GM20000 (cell line): ENCODE data around the gene SLC5A5.

ENCODE experiments used
- DNase-seq: peaks from one replicate; pipeline ENCODE4 v3.0.0; 2012; ENCODE audit warnings: low spot score
- CTCF ChIP-seq: IDR thresholded peaks from 2 replicates; pipeline ENCODE4 v1.5.1; 2012; ENCODE audit warnings: mild to moderate bottlenecking, control low read depth; ENCODE audit errors: extremely low read depth, missing control alignments

SLC5A5 gene

GRCh38 chr19:17862711-17863519 lies 8.8 kb upstream of the SLC5A5 start:
- no peak for DNase-seq
- no peak for TF ChIP-seq CTCF

GRCh38 chr19:17863520-17864182 lies 8.1 kb upstream of the SLC5A5 start:
- no peak for DNase-seq
- no peak for TF ChIP-seq CTCF

DNA sequence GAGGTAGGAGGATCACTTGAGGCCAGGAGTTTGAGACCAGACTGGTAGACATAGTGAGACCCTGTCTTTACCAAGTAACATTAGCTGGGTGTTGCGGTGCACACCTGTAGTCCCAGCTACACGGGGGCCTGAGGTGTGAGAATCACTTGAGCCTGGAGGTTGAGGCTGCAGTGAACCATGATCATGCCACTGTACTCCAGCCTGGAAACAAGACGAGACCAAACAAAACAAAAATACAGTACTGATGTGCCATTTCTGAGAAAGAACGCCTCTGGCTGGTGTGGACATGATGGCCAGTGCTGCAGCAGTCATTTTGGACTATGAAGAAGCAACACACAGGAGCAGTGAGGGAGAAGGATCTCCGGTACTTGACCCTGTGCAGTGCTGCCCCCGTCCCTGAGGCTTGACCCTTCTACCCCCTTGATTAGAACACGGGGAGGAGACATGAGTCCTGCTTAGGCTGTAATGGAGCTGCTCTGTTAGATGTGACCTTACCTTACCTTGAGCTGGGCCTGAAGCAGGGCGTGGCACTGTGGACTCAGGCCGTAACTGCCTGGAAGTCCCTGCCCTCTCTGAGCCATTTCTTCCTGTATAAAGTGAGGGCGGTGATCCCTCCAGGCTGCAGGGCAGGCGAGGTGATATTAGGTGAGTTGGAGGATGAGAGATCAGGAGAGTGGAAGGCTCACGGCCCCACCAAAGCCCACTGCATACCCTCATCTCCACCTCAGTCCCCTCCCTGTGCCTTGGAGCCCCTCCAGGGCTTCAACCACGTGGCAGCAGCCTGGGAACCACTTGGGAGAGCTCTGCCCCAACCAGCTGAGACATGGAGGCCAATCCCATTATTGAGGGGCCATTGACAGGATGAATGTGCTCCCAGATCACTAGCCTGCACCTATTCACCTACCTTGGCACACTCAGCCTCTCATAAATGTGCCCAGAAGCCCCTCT lies 6.1 kb upstream of the SLC5A5 start:
- DNase-seq: no peak
- no peak for TF ChIP-seq CTCF

DNA sequence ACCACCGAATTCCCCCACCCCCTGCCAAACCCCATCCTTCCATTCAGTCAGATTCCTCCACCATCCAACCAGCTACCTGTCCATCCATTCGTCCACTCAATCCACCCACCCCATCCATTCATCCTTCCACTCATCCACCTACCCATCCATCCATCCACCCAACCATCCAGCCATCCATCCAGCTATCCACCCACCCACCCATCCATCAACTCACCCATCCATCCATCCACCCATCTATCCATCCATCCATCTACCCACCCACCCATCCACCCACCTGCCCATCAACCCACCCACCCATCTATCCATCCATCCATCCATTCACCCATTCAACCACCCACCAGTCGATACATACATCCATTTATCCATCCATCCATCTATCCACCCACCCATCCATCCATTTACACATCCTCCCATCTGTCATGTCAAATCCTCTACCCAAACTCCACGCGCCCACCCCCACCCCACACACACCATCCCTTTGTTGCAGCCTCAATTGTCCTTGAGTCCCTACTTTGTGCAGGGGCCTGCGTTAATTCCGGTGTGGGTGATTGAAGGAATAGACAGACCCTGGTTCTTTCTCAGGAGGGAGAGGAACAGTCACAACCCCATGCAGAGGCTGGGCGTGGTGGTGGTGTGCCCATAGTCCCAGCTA lies 5.3 kb upstream of the SLC5A5 start:
- no peak for TF ChIP-seq CTCF
- no peak for DNase-seq

DNA sequence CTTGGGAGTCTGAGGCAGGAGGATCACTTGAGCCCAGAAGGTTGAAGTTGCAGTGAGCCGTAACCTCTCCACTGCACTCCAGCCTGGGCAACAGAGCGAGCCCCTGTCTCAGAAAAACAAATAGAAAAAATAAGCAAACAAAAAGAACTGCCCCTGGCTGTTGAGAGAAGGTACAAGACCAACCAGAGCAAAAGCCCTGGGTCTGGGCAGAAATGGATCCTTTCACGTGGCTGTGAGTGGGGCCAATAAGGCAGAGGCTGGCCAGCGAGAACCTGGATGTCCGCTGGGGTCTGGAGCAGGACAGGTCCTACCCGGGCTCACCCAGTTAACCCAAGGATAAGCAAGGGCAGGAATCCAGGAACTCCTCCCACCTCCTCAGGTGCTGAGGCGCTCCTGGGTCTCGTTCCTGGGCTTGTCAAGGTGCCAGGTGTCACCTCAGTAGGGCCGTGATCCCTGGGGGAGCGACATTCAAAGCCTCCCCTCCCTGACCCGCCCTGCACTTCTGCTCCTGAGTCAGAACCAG lies 4.7 kb upstream of the SLC5A5 start:
- no peak for DNase-seq
- TF ChIP-seq CTCF: no peak

DNA sequence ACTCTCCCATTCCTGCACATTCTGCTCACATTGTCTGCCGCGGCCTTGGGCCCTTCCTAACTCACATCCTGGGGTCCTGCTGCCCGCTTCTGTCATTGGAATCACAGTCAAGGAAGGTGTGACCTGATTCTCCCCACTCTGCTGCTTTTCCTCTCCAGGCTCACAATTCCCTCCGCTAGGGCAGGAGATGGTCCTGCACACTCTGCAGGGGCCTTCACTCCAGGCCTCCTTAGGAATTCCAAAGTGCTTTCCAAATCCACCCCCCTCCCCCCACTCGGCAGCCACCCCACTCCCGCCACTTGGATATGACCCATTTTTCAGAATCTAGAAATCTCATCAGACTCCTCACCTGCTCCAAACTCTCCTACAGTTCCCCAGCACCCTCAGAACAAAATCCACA lies 3.1 kb upstream of the SLC5A5 start:
- no peak for TF ChIP-seq CTCF
- no peak for DNase-seq
